UCSD-AML1 (cell line): ENCODE results near the gene COCH.
"Not testable (repeated sequence)": the region's sequence is repeated elsewhere in the genome, so short reads cannot be mapped to it uniquely, and the experiment has no call there.

ENCODE experiments used
- DNase-seq: peaks from one replicate; lab custom pipeline; 2025; ENCODE audit not compliant: unreplicated experiment; lab: John Stamatoyannopoulos, UW

The COCH gene

DNA sequence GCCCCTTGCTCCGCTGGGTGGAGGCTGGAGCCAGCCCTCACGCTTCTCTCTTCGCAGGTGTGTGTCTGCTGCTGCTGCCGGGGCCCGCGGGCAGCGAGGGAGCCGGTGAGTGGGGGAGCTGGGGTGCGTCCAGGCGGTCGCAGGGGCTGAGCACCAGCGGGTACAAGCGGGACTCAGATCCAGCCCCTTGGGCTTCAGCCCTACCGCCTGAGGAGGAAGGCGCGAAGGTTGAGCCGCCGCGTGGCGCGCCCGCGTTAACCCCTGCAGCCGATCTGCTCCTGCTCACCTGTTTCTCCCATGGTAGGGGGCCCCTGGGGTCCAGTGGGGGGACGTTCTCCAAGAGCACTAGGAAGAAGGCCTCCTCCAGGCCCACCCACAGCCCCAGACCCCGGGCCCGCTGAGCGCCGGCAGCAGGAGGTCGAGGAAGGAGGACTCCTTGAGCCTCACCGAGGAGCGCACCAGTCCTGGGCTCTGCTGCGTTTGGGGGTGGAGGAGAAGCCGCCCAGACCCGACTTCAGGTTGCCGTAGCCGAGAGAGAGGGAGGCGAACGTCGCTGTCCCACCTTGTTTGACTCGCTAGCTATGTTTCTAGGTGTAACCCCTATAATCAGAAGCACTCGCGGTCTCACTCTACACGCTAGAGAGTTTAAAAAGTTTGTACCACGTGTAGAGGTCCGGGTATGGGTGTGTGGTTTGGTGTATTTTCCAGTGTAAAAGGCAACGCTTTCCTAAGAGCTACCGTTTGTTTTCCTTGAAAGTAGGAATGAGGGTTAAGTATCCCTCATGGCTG, 834 bp downstream of the COCH start:
- no peak for DNase-seq

DNA sequence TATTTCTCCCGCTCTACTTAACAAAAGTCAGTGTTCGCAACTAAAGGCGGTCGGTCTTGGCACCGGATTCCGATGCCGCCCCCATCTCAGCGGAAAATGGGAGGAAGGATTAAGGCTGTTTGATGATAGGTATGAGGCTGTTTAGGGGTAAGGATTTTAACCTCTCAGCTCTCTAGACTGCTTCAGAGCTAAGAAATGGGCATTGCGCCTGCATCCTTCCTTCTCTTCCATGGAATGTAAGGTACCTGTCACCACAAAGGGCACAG, 1.4 kb downstream of the COCH start:
- no peak for DNase-seq

DNA sequence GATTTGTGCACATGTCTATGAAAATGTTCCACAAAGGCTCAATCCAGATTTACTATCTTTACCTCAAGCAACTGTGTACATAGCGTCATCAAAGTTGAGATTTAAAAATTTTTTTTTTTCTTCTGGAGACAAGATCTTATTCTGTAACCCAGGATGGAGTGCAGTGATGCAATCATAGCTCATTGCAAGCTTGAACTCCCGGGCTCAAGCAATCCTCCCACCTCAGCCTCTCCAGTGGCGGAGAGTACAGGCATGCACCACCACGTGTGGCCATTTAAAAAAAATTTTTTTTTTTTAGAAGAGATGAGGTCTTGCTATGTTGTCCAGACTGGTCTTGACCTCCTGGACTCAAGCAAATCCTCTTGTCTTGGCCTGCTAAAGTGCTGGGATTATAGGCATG, 2.3 kb downstream of the COCH start:
- no peak for DNase-seq

DNA sequence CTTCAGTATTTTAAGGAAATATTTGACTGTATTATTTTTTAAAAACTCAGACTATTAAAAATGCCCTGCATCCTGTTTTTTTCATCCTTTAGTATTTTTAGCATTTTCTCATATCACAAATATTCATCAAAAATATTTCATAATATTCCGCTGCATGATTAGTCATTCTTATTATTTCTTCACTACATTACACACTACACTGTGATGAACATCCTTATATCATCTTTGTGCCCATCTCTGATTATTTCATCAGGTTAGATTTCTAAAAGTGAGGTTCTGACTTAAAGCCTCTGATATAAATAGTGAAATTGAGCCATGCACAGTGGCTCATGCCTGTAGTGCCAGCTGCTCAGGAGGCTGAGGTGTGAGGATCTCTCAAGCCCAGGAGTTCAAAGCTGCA, 8.1 kb downstream of the COCH start:
- DNase-seq, result no peak

DNA sequence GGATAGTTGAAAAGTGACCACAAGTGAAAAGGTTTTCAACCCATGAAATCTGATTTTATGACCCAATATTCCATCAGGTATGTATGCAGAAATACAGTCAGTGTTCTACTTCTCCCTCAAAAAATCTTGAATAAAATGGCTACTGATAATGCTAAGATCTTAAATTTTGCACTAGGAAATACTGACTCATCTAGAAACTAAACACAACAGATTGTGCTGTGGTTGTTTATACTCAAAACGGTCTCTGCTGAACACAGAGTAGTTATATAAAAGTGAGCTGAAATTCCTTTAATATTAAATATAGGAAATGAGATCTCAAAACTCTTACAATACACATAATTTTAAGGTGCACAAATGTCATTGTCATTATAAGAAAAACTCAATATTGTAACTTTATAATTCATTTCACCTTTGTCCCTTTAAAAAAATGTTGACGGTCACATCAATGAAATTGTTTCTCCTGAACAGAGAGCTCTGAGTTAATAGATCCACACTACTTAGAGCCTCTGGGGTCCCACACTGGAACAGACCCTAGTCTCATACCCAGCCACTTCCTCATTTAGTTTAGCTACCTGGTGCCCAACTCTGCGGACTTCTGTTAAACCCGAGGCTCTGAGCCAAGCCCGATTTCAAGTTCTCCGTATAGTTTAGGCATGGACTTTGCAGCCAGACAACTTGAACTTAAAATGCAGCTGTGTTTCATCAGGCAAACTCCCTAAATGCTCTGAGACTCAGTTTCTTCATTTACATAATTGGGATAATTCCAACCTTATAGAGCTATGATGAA, 9.3 kb downstream of the COCH start:
- DNase-seq, result no peak

GRCh38 chr14:30884901-30885300, 10.5 kb downstream of the COCH start:
- DNase-seq, result no peak

GRCh38 chr14:30885840-30886740, 11.7 kb downstream of the COCH start:
- DNase-seq, result no peak

DNA sequence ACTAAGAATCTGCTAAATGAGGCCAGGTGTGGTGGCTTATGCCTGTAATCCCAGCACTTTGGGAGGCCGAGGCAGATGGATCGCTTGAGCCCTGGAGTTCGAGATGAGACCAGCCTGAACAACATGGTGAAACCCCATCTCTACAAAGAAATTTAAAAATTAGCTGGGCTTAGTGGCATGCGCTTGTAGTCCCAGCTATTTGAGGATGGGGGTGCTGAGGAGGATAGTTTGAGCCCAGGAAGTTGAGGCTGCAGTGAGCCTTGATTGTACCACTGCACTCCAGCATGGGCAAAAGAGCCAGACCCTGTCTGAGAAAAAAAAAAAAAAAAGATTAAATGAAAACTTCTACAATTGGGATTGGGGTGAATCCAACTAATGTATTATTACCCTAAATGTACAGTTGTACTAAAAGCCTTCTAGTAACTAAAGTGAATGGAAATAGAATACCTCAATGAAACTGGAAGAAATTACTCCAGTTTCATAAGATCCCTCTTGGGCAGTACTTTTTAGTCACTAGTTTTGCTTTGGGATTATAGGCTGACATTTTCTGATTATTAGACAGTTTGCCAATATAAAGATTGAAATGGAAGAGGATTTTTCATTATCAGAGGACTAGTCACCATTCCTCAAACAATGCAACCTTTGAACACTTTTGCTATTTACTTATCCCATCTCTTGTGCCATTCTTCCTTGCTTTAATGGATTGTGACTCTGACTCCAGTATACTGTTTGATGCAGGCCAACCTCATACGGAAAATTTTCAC, 14.3 kb downstream of the COCH start:
- DNase-seq, result no peak

GRCh38 chr14:30889244-30889594, 14.9 kb downstream of the COCH start:
- no peak for DNase-seq

GRCh38 chr14:30893819-30894218, 19.5 kb downstream of the COCH start:
- DNase-seq, result no peak

DNA sequence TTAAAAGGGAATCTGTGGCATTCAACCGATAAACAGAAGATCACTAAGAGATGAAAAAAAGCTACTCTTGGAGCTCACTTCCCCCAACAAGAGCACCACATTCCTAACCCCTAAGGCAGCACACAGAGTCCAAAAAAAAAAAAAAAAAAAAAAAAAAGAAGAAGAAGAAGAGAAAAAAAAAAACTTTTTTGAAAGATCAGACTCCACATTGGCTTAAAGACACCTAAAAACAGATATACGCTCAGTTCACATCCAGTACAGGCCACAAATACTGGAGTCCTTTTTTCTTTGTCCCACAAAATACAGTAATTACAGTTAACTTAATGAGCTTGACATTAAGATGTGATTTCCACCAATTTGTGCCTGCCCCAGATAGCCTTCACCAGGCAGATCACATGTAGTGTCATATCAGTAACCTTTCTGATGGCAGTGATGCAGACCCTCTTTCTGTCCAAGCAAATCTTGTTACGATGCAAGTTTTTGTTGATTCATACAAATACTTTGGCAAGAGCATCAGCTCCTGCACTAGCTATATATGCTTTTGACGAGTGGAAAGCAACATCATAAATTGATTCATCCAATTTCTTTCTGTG, 20.7 kb downstream of the COCH start:
- no peak for DNase-seq

GRCh38 chr14:30896435-30896834, 22.1 kb downstream of the COCH start:
- no peak for DNase-seq

- not testable (repeated sequence) for DNase-seq
Measured at GRCh38 chr14:30897121-30897520, 22.8 kb downstream of the COCH start.

GRCh38 chr14:30903285-30904124, 29.1 kb downstream of the COCH start:
- no peak for DNase-seq

DNA sequence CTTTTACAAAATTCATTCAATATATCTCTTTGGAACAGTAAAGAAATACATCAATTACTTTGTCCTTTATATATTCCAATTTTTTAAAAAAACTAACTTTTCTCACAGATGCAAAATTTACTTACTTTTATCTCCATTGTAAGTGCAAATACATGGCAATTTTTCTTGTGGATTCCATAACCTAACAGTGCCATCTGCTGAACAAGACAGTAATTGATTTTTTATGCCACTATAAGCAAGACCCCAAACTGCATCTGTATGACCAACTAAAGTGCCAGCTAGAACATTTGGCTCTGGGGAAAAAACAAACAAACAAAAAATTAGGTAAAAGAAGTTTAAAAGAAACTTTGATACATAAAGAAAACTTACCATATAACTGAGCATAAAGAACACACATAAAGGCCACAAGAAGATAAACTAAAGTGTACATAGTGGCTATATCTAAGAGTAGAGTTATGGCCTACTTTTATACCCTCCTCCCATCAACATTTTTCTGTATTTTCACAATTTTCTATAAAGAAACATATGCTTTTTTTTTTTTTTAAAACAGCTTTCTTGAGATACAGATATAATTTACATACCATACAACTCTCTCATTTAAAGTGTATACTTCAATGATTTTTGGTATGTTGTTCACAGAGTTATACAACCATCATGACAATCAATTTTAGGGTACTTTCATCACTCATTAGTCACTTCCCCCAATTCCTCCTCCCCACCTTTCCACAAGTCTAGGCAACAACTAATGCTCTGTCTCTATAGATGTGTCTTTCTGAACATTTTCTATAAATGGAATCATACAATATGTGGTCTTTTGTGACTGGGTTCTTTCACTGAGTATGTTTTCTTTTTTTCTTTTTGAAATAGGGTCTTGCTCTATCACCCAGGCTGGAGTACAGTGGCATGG, 32.6 kb downstream of the COCH start:
- no peak for DNase-seq

GRCh38 chr14:30907659-30908057, 33.3 kb downstream of the COCH start:
- no peak for DNase-seq

GRCh38 chr14:30908826-30909225, 34.5 kb downstream of the COCH start:
- DNase-seq, result no peak

DNA sequence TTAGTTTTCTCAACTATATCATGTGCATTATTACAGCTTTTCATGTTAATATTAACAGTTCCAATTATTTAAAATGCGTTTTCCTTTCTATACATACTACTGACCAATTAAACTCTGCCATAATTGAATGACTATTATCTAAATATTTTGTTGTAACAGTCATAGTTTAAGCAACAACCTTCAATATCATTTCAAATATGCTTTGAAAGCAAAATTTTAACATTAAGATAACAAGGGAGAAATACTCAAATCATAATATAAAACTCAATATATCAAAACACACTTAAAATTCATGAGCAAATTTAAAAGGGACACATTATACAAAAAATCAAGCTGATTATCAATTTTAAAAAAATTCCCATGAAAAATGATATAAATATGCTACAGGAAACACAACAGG, 40.5 kb downstream of the COCH start:
- DNase-seq, result no peak

DNA sequence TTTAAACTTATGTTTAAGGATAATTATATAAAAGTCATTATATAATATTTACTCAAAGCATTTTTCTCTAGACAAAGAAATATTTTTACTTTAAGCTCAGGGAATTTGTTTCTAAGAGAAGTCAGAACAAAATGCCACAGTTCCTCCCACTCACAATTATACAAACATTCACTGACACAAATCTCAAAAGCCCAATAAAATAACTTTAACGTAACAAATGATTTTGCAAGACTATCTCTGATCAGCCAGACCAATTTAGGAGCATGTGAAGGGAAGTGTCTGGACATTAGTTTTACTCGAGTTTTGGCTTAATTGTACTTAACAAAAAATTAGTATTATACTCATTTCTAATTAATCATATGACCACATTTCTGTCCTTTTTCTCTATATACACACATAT, 41.2 kb downstream of the COCH start:
- DNase-seq, result no peak
